Choroid plexus epithelial cell (primary cell): Measurements from ENCODE around the gene EPHA2.

Experiments used
- DNase-seq: peaks from one replicate; pipeline ENCODE4 v3.0.0-alpha.2; 2010; ENCODE audit warnings: low read depth
- H3K4me3 ChIP-seq: 2 replicates; pipeline ENCODE4 v1.5.1; 2011; ENCODE audit warnings: low read depth, mild to moderate bottlenecking, control low read depth, low read length, moderate library complexity
- TF ChIP-seq, protein P1 (sequence below): conservative IDR thresholded peaks from 2 replicates; pipeline ENCODE4 v1.5.1; 2011; ENCODE audit warnings: low read depth, mild to moderate bottlenecking, control low read depth, inconsistent platforms, low read length, moderate library complexity

The EPHA2 gene

DNA sequence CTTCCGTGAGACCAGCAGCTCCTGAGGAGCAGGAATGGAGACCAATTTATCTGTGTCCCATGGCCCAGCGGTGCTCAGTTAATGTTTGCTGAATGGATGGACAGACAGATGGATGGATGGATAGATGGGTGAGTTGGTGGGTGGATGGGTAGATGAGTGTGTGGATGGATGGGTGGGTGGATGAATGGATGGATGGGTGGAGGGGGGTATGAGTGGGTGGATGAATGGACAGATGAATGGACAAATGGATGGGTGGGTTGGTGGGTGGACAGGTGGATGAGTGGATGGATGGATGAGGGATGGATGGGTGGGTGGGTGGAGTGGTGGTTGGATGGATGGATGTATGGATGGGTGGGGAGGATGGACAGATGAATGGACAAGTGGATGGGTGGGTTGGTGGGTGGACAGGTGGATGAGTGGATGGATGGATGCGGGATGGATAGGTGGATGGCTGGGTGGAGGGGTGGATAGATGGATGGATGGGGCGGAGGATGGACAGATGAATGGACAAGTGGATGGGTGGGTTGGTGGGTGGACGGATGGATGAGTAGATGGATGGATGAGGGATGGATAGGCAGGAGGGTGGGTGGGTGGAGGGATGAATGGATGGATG lies 13.4 kb downstream of the EPHA2 start:
- DNase-seq = no peak
- TF ChIP-seq, protein P1, sequence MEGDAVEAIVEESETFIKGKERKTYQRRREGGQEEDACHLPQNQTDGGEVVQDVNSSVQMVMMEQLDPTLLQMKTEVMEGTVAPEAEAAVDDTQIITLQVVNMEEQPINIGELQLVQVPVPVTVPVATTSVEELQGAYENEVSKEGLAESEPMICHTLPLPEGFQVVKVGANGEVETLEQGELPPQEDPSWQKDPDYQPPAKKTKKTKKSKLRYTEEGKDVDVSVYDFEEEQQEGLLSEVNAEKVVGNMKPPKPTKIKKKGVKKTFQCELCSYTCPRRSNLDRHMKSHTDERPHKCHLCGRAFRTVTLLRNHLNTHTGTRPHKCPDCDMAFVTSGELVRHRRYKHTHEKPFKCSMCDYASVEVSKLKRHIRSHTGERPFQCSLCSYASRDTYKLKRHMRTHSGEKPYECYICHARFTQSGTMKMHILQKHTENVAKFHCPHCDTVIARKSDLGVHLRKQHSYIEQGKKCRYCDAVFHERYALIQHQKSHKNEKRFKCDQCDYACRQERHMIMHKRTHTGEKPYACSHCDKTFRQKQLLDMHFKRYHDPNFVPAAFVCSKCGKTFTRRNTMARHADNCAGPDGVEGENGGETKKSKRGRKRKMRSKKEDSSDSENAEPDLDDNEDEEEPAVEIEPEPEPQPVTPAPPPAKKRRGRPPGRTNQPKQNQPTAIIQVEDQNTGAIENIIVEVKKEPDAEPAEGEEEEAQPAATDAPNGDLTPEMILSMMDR = no peak
- no peak overlapping the region for H3K4me3 ChIP-seq

DNA sequence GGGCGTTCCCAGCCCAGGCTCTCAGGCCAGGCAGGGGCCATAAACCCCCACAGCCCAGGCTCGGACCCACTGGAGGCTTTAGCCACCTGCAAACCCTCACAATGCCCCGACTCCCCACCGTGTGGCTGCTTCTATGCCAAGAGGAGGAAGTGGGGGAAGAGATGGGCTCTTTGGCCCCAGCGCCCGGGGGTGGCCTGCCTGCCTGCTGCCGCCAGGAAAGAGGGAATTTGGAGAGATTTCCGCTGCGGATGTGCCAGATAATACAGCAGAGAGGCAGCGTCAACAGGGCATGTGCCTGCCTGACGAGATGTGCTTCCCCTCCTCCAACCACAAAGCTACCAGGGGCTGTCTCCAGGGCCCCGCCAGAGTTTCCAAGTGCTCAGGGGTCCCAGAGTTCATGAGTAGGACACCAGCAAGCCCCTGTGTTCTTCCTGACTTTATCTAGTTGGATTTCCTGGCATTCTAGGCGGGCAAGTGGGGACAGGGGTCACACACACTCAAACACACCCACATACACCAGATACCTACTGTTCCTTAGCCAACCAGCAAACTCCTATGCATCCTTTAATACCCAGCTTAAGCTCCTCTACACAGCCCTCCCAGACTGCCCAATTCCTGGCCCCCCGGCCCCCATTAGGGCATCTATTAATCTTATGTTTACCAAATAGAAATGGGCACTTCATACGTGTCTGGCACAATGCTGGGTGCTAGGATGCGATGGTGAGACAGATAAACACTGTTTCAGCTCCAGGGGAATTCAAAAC lies 14.1 kb downstream of the EPHA2 start:
- no peak for DNase-seq
- TF ChIP-seq, protein P1 = no peak
- no peak overlapping the region for H3K4me3 ChIP-seq

DNA sequence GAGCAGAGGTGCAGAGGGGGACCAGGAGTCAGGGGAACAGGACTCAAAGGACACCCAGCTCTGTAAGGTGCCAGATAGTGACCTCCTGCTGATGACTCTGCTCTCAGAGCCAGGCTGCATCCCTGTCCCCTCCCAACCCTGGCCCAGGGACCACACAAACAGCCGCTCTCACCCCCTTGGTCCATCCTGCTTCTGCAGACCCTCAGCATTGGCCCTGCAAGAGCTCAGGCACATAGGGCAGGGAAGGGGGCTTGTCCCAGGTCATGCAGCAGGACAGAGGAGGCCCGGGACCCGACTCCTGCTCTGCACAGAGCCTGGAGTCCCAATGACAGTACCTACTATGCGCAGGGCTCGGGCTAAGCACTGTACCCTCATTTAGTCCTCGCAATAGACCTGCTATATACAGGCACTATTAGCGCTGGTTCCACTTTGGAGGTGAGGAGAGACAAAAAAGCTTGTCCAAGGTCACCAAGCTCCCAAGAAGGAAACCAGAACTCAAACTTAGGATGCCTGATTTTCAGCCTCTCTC lies 15.7 kb downstream of the EPHA2 start:
- DNase-seq = no peak
- TF ChIP-seq, protein P1 = no peak
- H3K4me3 ChIP-seq = no peak overlapping the region

DNA sequence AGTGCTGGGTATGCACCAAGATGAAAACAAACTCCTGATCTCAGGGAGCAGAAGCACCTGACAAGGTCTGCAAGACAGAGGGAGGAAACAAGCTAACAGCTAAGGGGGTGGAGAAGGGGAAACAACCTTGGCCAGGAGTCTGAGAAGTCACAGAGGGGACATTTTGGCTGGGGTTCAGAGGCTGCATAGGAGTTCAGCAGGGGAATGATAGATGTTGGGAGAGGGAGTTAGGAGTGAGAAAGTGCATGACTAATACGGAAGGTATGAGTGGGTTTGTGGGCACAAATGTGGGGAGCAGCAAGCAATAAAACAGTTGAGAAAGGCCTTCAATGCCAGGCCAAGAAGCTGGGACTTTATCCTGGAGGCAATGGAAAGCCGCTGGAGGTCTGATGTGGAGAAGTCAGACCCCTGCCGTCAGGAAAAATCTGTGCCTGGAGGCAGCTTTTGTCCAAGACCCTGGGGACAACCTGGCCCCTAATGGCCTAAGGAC lies 16.4 kb downstream of the EPHA2 start:
- no peak overlapping the region for H3K4me3 ChIP-seq
- DNase-seq = peak; percentile 74
- TF ChIP-seq, protein P1 = no peak

DNA sequence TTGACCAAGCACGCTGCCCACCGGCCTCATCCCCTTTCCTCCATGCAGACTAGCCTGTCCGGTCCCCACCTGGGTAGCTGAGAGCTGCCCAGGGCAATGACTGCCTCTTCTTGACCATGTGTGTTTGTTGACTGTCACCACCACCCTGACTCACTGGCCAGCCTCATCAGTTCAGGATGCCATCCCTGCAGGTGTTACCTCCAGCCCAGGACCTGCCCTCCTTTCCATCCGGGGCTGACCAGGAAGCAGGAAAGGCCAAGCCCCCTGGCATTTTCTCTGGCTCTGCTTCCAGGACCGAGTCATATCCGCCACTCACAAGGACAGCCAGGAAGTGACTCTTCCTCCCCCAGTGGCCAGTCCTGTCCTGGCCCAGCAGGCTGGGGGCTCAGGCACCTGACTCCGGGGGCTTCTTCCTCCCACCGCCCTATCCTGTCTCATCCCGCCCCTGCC lies 17.1 kb downstream of the EPHA2 start:
- no peak overlapping the region for H3K4me3 ChIP-seq
- no peak for DNase-seq
- TF ChIP-seq, protein P1 = peak; percentile 14

DNA sequence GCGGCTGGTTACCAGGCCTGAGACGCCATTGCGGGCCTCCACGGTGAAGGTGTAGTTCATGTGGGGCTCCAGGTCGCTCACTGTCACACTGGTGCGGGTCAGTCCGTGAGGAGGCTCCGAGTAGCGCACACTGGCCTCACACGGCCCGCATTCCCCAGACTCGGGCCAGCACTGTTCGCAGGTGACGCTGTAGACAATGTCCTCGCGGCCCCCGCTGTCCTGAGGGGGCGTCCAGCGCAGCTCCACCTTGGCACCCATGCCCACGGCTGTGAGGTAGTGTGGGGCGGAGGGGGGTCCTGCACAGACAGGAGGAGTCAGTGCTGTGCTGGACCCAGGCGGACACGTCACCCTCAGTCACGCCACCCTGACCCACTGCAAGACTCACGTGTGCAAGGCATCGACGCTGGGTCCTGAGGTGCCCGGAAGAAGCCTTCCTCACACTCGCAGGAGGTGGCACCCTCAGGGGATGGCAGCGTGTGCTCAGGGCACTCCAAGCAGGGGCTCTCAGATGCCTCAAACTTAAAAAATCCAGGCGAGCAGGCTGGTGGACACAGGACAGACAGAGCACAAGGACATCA lies 17.9 kb downstream of the EPHA2 start:
- no peak for DNase-seq
- TF ChIP-seq, protein P1 = no peak
- no peak overlapping the region for H3K4me3 ChIP-seq
